IMR-90 (cell line): ENCODE results near the gene MMP14. TPM values are rescaled to one million over a fixed set of nuclear protein-coding genes. Genes with fewer than 3 reads are reported as not detected.

Experiments used
- ATAC-seq: fragments of 200-7000 bp; cut with Tn5 transposase; 2 replicates; pipeline ENCODE4 v1.9.1; 2020; ENCODE audit warnings: low read depth, mild to moderate bottlenecking, moderate library complexity
- BruUV-seq: library from RNA; stranded (reverse); fragments of 400-500 nt; replicated peaks from 2 replicates; lab custom pipeline; 2021; lab: Mats Ljungman, UMichigan
- CTCF ChIA-PET: fragments of 300-600 bp; formaldehyde crosslinking; extraction: SDS; loops from one replicate; lab custom pipeline; 2021; ENCODE audit warnings: antibody characterized with exemption; lab: Yijun Ruan, JAX
- POLR2A ChIA-PET: fragments of 300-600 bp; sonication (Branson Sonifier 250); formaldehyde crosslinking; loops from one replicate; lab custom pipeline; 2022; ENCODE audit warnings: antibody characterized with exemption; ENCODE audit not compliant: unreplicated experiment; lab: Charles Lee
- DNase-seq: peaks from one replicate; pipeline ENCODE4 v3.0.0; 2013
- H2AFZ ChIP-seq: replicated peaks from 2 replicates; pipeline ENCODE3; 2013; ENCODE audit warnings: low read length, mild to moderate bottlenecking; ENCODE audit not compliant: poor library complexity
- H2AK5ac ChIP-seq: 2 replicates; pipeline ENCODE4 v1.6.1; 2013; ENCODE audit warnings: low read depth, low read length, inconsistent platforms
- H2AK9ac ChIP-seq: replicated peaks from 2 replicates; pipeline ENCODE3; 2013; ENCODE audit warnings: mild to moderate bottlenecking, low read depth, low read length, moderate library complexity; ENCODE audit not compliant: poor library complexity
- H2BK120ac ChIP-seq: 2 replicates; pipeline ENCODE4 v1.6.1; 2013; ENCODE audit warnings: low read depth, low read length, inconsistent platforms
- H2BK15ac ChIP-seq: 3 replicates; pipeline ENCODE4 v1.6.1; 2013; ENCODE audit warnings: low read depth, low read length, inconsistent platforms
- H2BK20ac ChIP-seq: 2 replicates; pipeline ENCODE4 v1.6.1; 2013; ENCODE audit warnings: low read depth, mild to moderate bottlenecking, inconsistent platforms, low read length, moderate library complexity
- H2BK5ac ChIP-seq: 2 replicates; pipeline ENCODE4 v1.6.1; 2013; ENCODE audit warnings: mild to moderate bottlenecking, low read depth, low read length, inconsistent platforms; ENCODE audit not compliant: poor library complexity, severe bottlenecking
- H3K14ac ChIP-seq: replicated peaks from 2 replicates; pipeline ENCODE4 v1.6.1; 2013; ENCODE audit warnings: low read depth, low read length, inconsistent platforms
- H3K18ac ChIP-seq: 2 replicates; pipeline ENCODE4 v1.6.1; 2013; ENCODE audit warnings: low read depth, low read length, control low read depth
- H3K23ac ChIP-seq: 2 replicates; pipeline ENCODE4 v1.6.1; 2013; ENCODE audit warnings: low read depth, low read length, inconsistent platforms
- H3K27ac ChIP-seq: 2 replicates; pipeline ENCODE4 v1.5.1; 2013; ENCODE audit warnings: mild to moderate bottlenecking, control low read depth, low read length; ENCODE audit not compliant: insufficient read depth
- H3K27me3 ChIP-seq: 2 replicates; pipeline ENCODE4 v1.6.1; 2013; ENCODE audit warnings: low read length; ENCODE audit not compliant: control insufficient read depth, insufficient read depth
- H3K36me3 ChIP-seq: 2 replicates; pipeline ENCODE4 v1.6.1; 2013; ENCODE audit warnings: low read length, mixed read lengths; ENCODE audit not compliant: control insufficient read depth, insufficient read depth
- H3K4ac ChIP-seq: 2 replicates; pipeline ENCODE4 v1.6.1; 2013; ENCODE audit warnings: low read depth, low read length, inconsistent platforms
- H3K4me1 ChIP-seq: 2 replicates; pipeline ENCODE4 v1.6.1; 2013; ENCODE audit warnings: low read length, mixed read lengths; ENCODE audit not compliant: control insufficient read depth, insufficient read depth
- H3K4me2 ChIP-seq: 2 replicates; pipeline ENCODE4 v1.6.1; 2013; ENCODE audit warnings: low read depth, mild to moderate bottlenecking, control low read depth, low read length, moderate library complexity
- H3K4me3 ChIP-seq: 2 replicates; pipeline ENCODE4 v1.5.1; 2013; ENCODE audit warnings: low read depth, mild to moderate bottlenecking, control low read depth, low read length, moderate library complexity; ENCODE audit not compliant: insufficient read depth
- H3K56ac ChIP-seq: 2 replicates; pipeline ENCODE4 v1.6.1; 2013; ENCODE audit warnings: low read length, inconsistent platforms; ENCODE audit not compliant: insufficient read depth; ENCODE audit errors: extremely low read depth
- H3K79me1 ChIP-seq, 2 experiments: 2 replicates each; pipeline ENCODE4 v1.6.1; 2013; ENCODE audit warnings: low read length in 2 of 2, inconsistent platforms in 1 of 2, low read depth in 1 of 2
- H3K9ac ChIP-seq: 2 replicates; pipeline ENCODE4 v1.6.1; 2013; ENCODE audit warnings: low read depth, low read length, control low read depth
- H3K9me1 ChIP-seq: 2 replicates; pipeline ENCODE4 v1.6.1; 2013; ENCODE audit warnings: low read length, inconsistent platforms; ENCODE audit not compliant: insufficient read depth
- H3K9me3 ChIP-seq: 2 replicates; pipeline ENCODE4 v1.6.1; 2013; ENCODE audit warnings: low read length; ENCODE audit not compliant: control insufficient read depth, insufficient read depth
- H4K20me1 ChIP-seq: 2 replicates; pipeline ENCODE4 v1.6.1; 2013; ENCODE audit warnings: low read length, inconsistent platforms; ENCODE audit not compliant: insufficient read depth
- H4K5ac ChIP-seq: 2 replicates; pipeline ENCODE4 v1.6.1; 2013; ENCODE audit warnings: mild to moderate bottlenecking, low read depth, low read length, control low read depth
- H4K8ac ChIP-seq, 2 experiments: 2 replicates each; pipeline ENCODE4 v1.6.1; 2013; ENCODE audit warnings: low read depth in 2 of 2, low read length in 2 of 2, control low read depth in 1 of 2, inconsistent platforms in 1 of 2
- H4K91ac ChIP-seq: 2 replicates; pipeline ENCODE4 v1.6.1; 2013; ENCODE audit warnings: low read depth, low read length, inconsistent platforms; ENCODE audit not compliant: insufficient read depth
- CTCF ChIP-seq: conservative IDR thresholded peaks from 2 replicates; pipeline ENCODE4 v1.5.1; 2012; ENCODE audit warnings: mild to moderate bottlenecking, low read depth, low read length, improper control_type of control experiment
- MAZ ChIP-seq: IDR thresholded peaks from 2 replicates; pipeline ENCODE4 v1.6.1; 2012; ENCODE audit warnings: low read depth, mild to moderate bottlenecking, low read length, improper control_type of control experiment, moderate library complexity, borderline replicate concordance
- RFX5 ChIP-seq: IDR thresholded peaks from 2 replicates; pipeline ENCODE4 v1.8.0; 2012; ENCODE audit warnings: low read depth, mild to moderate bottlenecking, low read length, moderate library complexity
- WGBS, 2 experiments: methylation state at CpG; one replicate each; pipeline versions ENCODE4 v1.1.5 to v1.1.7; 2013; ENCODE audit warnings: missing lambda C conversion rate in 2 of 2; ENCODE audit not compliant: insufficient read length in 1 of 2; ENCODE audit errors: extremely low coverage in 2 of 2; 5-methylcytosine and 5-hydroxymethylcytosine counted together
- dilution Hi-C: fragments of 300-500 bp; cut with HindIII; formaldehyde crosslinking; loops from one replicate; pipeline ENCODE4 v1.14.3; 2018; ENCODE audit warnings: low sequenced_read_pairs; ENCODE audit not compliant: unreplicated experiment
- in situ Hi-C: fragments of 300-500 bp; cut with MboI; formaldehyde crosslinking; loops from 3 replicates; pipeline ENCODE4 v1.14.3; 2019; ENCODE audit warnings: low sequenced_read_pairs, inconsistent platforms, mixed read lengths
- intact Hi-C: fragments of 100-400 bp; cut with micrococcal nuclease; formaldehyde crosslinking; loops from 2 replicates; pipeline ENCODE4 v1.10.0; 2022
- polyA plus RNA-seq, 3 experiments: library from polyadenylated mRNA; depleted of rRNA; stranded (reverse); fragments of >200 nt; gene quantifications; 2 replicates each; pipeline ENCODE4 v1.2.3, GENCODE V29; 2012; ENCODE audit warnings: low replicate concordance in 1 of 3
- total RNA-seq: library from RNA; depleted of rRNA; stranded (reverse); fragments of >200 nt; gene quantifications from 2 replicates; pipeline ENCODE4 v1.2.3, GENCODE V29; 2012

Gene MMP14
- total and polyA plus RNA-seq, 2 of the 4 experiments (the other 2 are of a cell fraction) = 156 to 315 TPM

DNA sequence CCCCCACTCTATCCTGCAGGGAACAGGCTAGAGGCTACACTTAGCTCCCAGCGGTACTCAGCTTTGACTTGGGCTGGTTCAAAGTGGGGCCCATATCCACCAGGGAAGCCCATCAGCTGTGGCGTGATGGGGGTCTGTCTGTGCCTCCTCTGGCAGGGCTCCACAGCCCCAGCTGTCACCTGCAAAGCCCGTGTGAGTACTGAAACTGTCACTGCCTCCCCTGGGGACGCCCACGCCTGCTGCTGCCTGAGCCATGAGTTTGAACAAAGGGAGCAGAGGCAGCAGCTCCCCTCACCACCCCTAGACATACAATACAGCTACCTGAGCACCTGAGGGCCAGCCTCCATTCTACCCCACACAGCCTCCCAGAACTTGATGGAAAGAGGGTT is 51.6 kb downstream of the MMP14 start:
- H3K18ac ChIP-seq = no peak overlapping the region
- POLR2A ChIA-PET = no interaction called here
- no peak overlapping the region for H2BK15ac ChIP-seq
- DNase-seq = no peak
- no peaks in the 10 kb centered on the region for H4K20me1 ChIP-seq
- no peak for ATAC-seq
- H2AK5ac ChIP-seq = peak overlapping the region; percentile 22; the same call in 1 of the 2 replicates
- no peak overlapping the region for H2BK120ac ChIP-seq
- H3K4me1 ChIP-seq = peaks cover 5% of the 10 kb centered on the region; the same call in 1 of the 2 replicates
- H3K4me2 ChIP-seq = peak overlapping the region; percentile 76
- no TSS peak for BruUV-seq
- CTCF ChIA-PET = interaction anchor here (0.9 kb wide), 1 partner anchor 13 kb away, joined by 3 read pairs; no protein-coding TSS in a partner anchor
- dilution Hi-C loops = no loop called here
- peaks cover 11% of the 10 kb centered on the region; the same call in 1 of the 2 replicates for H3K9me1 ChIP-seq
- intact Hi-C loops = loop anchor here (2.0 kb wide), 1 partner anchor 15 kb away; no protein-coding TSS in a partner anchor
- peak overlapping the region; percentile 73 for H2AK9ac ChIP-seq
- peak overlapping the region; percentile 73; the same call in 1 of the 2 replicates for H3K23ac ChIP-seq
- in situ Hi-C loops = no loop called here
- H3K36me3 ChIP-seq = no peaks in the 10 kb centered on the region
- no peak overlapping the region; the same call in 1 of the 2 replicates for H3K56ac ChIP-seq
- no peak overlapping the region for H3K27ac ChIP-seq
- H3K4me3 ChIP-seq = no peak overlapping the region
- peak overlapping the region; percentile 51; the same call in 1 of the 2 replicates for H4K5ac ChIP-seq
- H3K27me3 ChIP-seq = no peaks in the 10 kb centered on the region
- peak overlapping the region; percentile 95 for H3K14ac ChIP-seq
- H2BK20ac ChIP-seq = no peak overlapping the region
- peak overlapping the region; percentile 7; the same call in 1 of the 2 replicates for H3K9ac ChIP-seq
- peak overlapping the region; percentile 76 for H3K4ac ChIP-seq
- TF ChIP-seq RFX5 = no peak
- TF ChIP-seq MAZ = no peak
- no peak for TF ChIP-seq CTCF
- no peaks in the 10 kb centered on the region for H3K9me3 ChIP-seq
- H3K79me1 ChIP-seq = peaks cover 7 to 17% of the 10 kb centered on the region in 2 experiments; a peak in 3 of 4 replicates
- WGBS, 2 experiments = 88% methylated on average over 2 of the region's 5 CpGs; no CpG with 5 or more reads in 1 of the 2 experiments
- H2AFZ ChIP-seq = peak overlapping the region; percentile 98
- H4K91ac ChIP-seq = peak overlapping the region; percentile 54
- H2BK5ac ChIP-seq = no peak overlapping the region
- peak overlapping the region; percentile 27 to 87; a peak in 3 of 4 replicates for H4K8ac ChIP-seq
